ENCODE data around the gene PTP4A1. TPM values are rescaled to one million over a fixed set of nuclear protein-coding genes. Genes with fewer than 3 reads are reported as not detected.

PTP4A1 gene
- polyA plus RNA-seq, 2 of the 4 experiments (the other 2 are of a cell fraction) = 166 to 220 TPM

GRCh38 chr6:63558278-63558677 is 14.0 kb upstream of the PTP4A1 start:
- no peak for ATAC-seq
- H3K9me3 ChIP-seq = no peaks in the 10 kb centered on the region
- peak overlapping the region; percentile 89 to 98; a peak in 5 of 6 replicates for H3K27ac ChIP-seq
- DNase-seq (ENCODE audit: low read depth in 1 of 2, low spot score in 1 of 2) = no peak
- POLR2A ChIA-PET = no interaction called here
- H3K4me1 ChIP-seq = peaks cover 62% of the 10 kb centered on the region
- no peak for FAIRE-seq
- CTCF ChIA-PET = interaction anchor here (1.0 kb wide), 1 partner anchor 27 kb away, joined by 3 read pairs; no protein-coding TSS in a partner anchor
- TF ChIP-seq RCOR1 (IDR thresholded peaks at IDR 0.05; ENCODE audit: low read depth, low read length) = no peak
- no peak for TF ChIP-seq BCL3 (IDR thresholded peaks at IDR 0.05)
- no peak overlapping the region for H3K4me3 ChIP-seq
- H3K4me2 ChIP-seq = no peak overlapping the region

GRCh38 chr6:63560801-63561287 is 11.4 kb upstream of the PTP4A1 start:
- no peaks in the 10 kb centered on the region for H3K9me3 ChIP-seq
- H3K4me3 ChIP-seq = no peak overlapping the region
- TF ChIP-seq HES2 (IDR thresholded peaks at IDR 0.05) (peak; percentile 84), SMC3 (IDR thresholded peaks at IDR 0.05) (peak; percentile 68), HOXB5 (CRISPR knock-in tag; IDR thresholded peaks at IDR 0.05) (peak; percentile 79; the same call in 1 of the 2 replicates), FOSL2 (IDR thresholded peaks at IDR 0.05) (peak; percentile 85), FOSL2 (CRISPR knock-in tag; IDR thresholded peaks at IDR 0.05) (peak; percentile 96), MAX (IDR thresholded peaks at IDR 0.05) (peak; percentile 77), HEYL (CRISPR knock-in tag; IDR thresholded peaks at IDR 0.05) (0 out of 2 replicates have a peak, but pooled peaks have one; percentile 24), BCL3 (IDR thresholded peaks at IDR 0.05) (peak; percentile 98), EP300 (IDR thresholded peaks at IDR 0.05) (peak; percentile 98 to 99), REST (IDR thresholded peaks at IDR 0.05) (no peak), PBX3 (IDR thresholded peaks at IDR 0.05) (peak; percentile 73; the same call in 1 of the 2 replicates), HDAC2 (IDR thresholded peaks at IDR 0.05) (no peak), RARB (CRISPR knock-in tag; IDR thresholded peaks at IDR 0.05) (peak; percentile 94; the same call in 1 of the 2 replicates), CEBPB (IDR thresholded peaks at IDR 0.05) (peak; percentile 96 to 99), RAD21 (conservative IDR thresholded peaks at IDR 0.05 in 1 of 2, IDR thresholded peaks at IDR 0.05 in 1 of 2) (peak in 1 of 2 experiments; percentile 66; a peak in 3 of 5 replicates), JUN (IDR thresholded peaks at IDR 0.05) (peak; percentile 96 to 98), HMGXB4 (CRISPR knock-in tag; IDR thresholded peaks at IDR 0.05; ENCODE audit: borderline replicate concordance) (no peak), JUNB (IDR thresholded peaks at IDR 0.05) (peak; percentile 95), RFX5 (IDR thresholded peaks at IDR 0.05) (no peak), GATA3 (IDR thresholded peaks at IDR 0.05; ENCODE audit: borderline replicate concordance) (peak; percentile 96)
- DNase-seq (ENCODE audit: low read depth in 1 of 2, low spot score in 1 of 2) (peak; percentile 83 to 95), ATAC-seq (peak; percentile 95 to 96), FAIRE-seq (peak; percentile 82)
- WGBS (ENCODE audit: missing lambda C conversion rate) = 3% methylated on average over 1 of the region's 1 CpG
- POLR2A ChIA-PET = interaction anchor here (1.0 to 1.7 kb wide), 4 partner anchors 13 to 119 kb away, joined by 3 to 9 read pairs (median 6); no protein-coding TSS in a partner anchor
- H3K27ac ChIP-seq = peak overlapping the region; percentile 98 to 100
- peak overlapping the region; percentile 79 for H3K4me2 ChIP-seq
- CTCF ChIA-PET = interaction anchor here (1.0 to 1.6 kb wide), 3 partner anchors 11 to 119 kb away, joined by 3 read pairs; no protein-coding TSS in a partner anchor
- H3K4me1 ChIP-seq = peaks cover 74% of the 10 kb centered on the region

Measured in A549 (cell line).